ENCODE measurements around the gene CCL28.

- TF ChIP-seq CTCF (IDR thresholded peaks at IDR 0.05) (no peak), POLR2A (IDR thresholded peaks at IDR 0.05) (no peak), EP300 (IDR thresholded peaks at IDR 0.05) (no peak)
Measured at GRCh38 chr5:43335681-43336080, 76.5 kb downstream of the CCL28 start.
